GM13976 (cell line): ENCODE results near the gene CNPY2.
"Not testable (repeated sequence)": the region's sequence is repeated elsewhere in the genome, so short reads cannot be mapped to it uniquely, and the experiment has no call there.

Experiments
- DNase-seq: peaks from one replicate; pipeline ENCODE4 v3.0.0; 2012; ENCODE audit warnings: low spot score
- CTCF ChIP-seq: IDR thresholded peaks from 2 replicates; pipeline ENCODE4 v1.5.1; 2012; ENCODE audit warnings: borderline replicate concordance, mild to moderate bottlenecking; ENCODE audit not compliant: insufficient read depth; ENCODE audit errors: extremely low read depth, missing control alignments, control extremely low read depth
- in situ Hi-C: fragments of 300-500 bp; cut with MboI; formaldehyde crosslinking; loops from one replicate; pipeline ENCODE4 v1.12.0; 2022; ENCODE audit warnings: low sequenced_read_pairs, mixed read lengths, inconsistent platforms; ENCODE audit not compliant: unreplicated experiment

CNPY2 gene

GRCh38 chr12:56282030-56282429, 33.8 kb downstream of the CNPY2 start:
- no peak for DNase-seq
- TF ChIP-seq CTCF, result no peak
- in situ Hi-C loops, result no loop called here

- DNase-seq, result no peak
- in situ Hi-C loops, result no loop called here
- no peak for TF ChIP-seq CTCF
Measured at GRCh38 chr12:56280849-56281248, 34.9 kb downstream of the CNPY2 start.

- TF ChIP-seq CTCF, result no peak
- in situ Hi-C loops, result no loop called here
- no peak for DNase-seq
Measured at GRCh38 chr12:56278905-56279304, 36.9 kb downstream of the CNPY2 start.

GRCh38 chr12:56274299-56274698, 41.5 kb downstream of the CNPY2 start:
- in situ Hi-C loops, result no loop called here
- no peak for TF ChIP-seq CTCF
- DNase-seq, result no peak

GRCh38 chr12:56272468-56272867, 43.3 kb downstream of the CNPY2 start:
- DNase-seq, in situ Hi-C loops: not testable (repeated sequence)

- DNase-seq, result no peak
- TF ChIP-seq CTCF, result peak; percentile 44
- in situ Hi-C loops, result no loop called here
Measured at GRCh38 chr12:56271031-56271430, 44.8 kb downstream of the CNPY2 start.

GRCh38 chr12:56267443-56268071, 48.2 kb downstream of the CNPY2 start:
- TF ChIP-seq CTCF, result no peak
- in situ Hi-C loops, result no loop called here
- DNase-seq, result peak; percentile 54
